HepG2 (cell line): Measurements from ENCODE around the gene TEDC1. TPM values are rescaled to one million over a fixed set of nuclear protein-coding genes. Genes with fewer than 3 reads are reported as not detected.

Experiments used
- FIP1L1 ChIP-seq: fragments of 200-400 bp; formaldehyde crosslinking; IDR thresholded peaks from 2 replicates; pipeline ENCODE4 v1.6.1; 2018; ENCODE audit warnings: low read depth, mild to moderate bottlenecking, low read length, moderate library complexity, borderline replicate concordance; ENCODE audit not compliant: insufficient read depth
- HIVEP1 ChIP-seq: sonication (generic); formaldehyde crosslinking; IDR thresholded peaks from 2 replicates; pipeline ENCODE4 v1.4.0; 2020; ENCODE audit warnings: mild to moderate bottlenecking, missing genetic modification reagents
- HOXA5 ChIP-seq: sonication (generic); formaldehyde crosslinking; IDR thresholded peaks from 2 replicates; pipeline ENCODE4 v1.4.0; 2020; ENCODE audit warnings: missing genetic modification reagents
- MEIS2 ChIP-seq: sonication (generic); formaldehyde crosslinking; IDR thresholded peaks from 2 replicates; pipeline ENCODE4 v1.9.0; 2021; ENCODE audit warnings: mild to moderate bottlenecking, missing genetic modification reagents
- MTA1 ChIP-seq: sonication (generic); formaldehyde crosslinking; IDR thresholded peaks from 2 replicates; pipeline ENCODE4 v1.4.0; 2020; ENCODE audit warnings: missing genetic modification reagents, mild to moderate bottlenecking, borderline replicate concordance
- RAD51 ChIP-seq: fragments of 450-650 bp; IDR thresholded peaks from 2 replicates; pipeline ENCODE4 v1.6.1; 2016; ENCODE audit warnings: borderline replicate concordance
- SMAD9 ChIP-seq: sonication (generic); formaldehyde crosslinking; IDR thresholded peaks from 2 replicates; pipeline ENCODE4 v1.5.1; 2020; ENCODE audit warnings: mild to moderate bottlenecking, missing genetic modification reagents
- SRF ChIP-seq: IDR thresholded peaks from 2 replicates; pipeline ENCODE4 v1.6.1; 2011; ENCODE audit warnings: mild to moderate bottlenecking, low read depth, low read length, moderate library complexity
- SYNCRIP ChIP-seq: fragments of 200-400 bp; formaldehyde crosslinking; IDR thresholded peaks from 2 replicates; pipeline ENCODE4 v1.6.1; 2018; ENCODE audit warnings: mild to moderate bottlenecking, low read depth, low read length; ENCODE audit not compliant: insufficient read depth
- ZBTB46 ChIP-seq: sonication (generic); formaldehyde crosslinking; IDR thresholded peaks from 2 replicates; pipeline ENCODE4 v1.4.0; 2020; ENCODE audit warnings: mild to moderate bottlenecking, missing genetic modification reagents, borderline replicate concordance
- ZKSCAN1 ChIP-seq: fragments of 150-350 bp; IDR thresholded peaks from 2 replicates; pipeline ENCODE4 v1.6.1; 2014; ENCODE audit warnings: low read length
- ZNF136 ChIP-seq: sonication (generic); formaldehyde crosslinking; IDR thresholded peaks from 2 replicates; pipeline ENCODE4 v1.8.1; 2022; ENCODE audit warnings: low read depth, mild to moderate bottlenecking, moderate library complexity, missing genetic modification reagents
- ZNF232 ChIP-seq: sonication (generic); formaldehyde crosslinking; IDR thresholded peaks from 2 replicates; pipeline ENCODE4 v1.4.0; 2020; ENCODE audit warnings: missing genetic modification reagents, borderline replicate concordance
- ZNF280D ChIP-seq: sonication (generic); formaldehyde crosslinking; IDR thresholded peaks from 2 replicates; pipeline ENCODE4 v1.5.1; 2020; ENCODE audit warnings: mild to moderate bottlenecking, missing genetic modification reagents
- ZNF30 ChIP-seq: sonication (generic); formaldehyde crosslinking; IDR thresholded peaks from 2 replicates; pipeline ENCODE4 v1.5.0; 2020; ENCODE audit warnings: mild to moderate bottlenecking, missing genetic modification reagents
- ZNF674 ChIP-seq: sonication (generic); formaldehyde crosslinking; IDR thresholded peaks from 2 replicates; pipeline ENCODE4 v1.5.0; 2020; ENCODE audit warnings: low read depth, mild to moderate bottlenecking, missing genetic modification reagents
- ZNF782 ChIP-seq: sonication (generic); formaldehyde crosslinking; IDR thresholded peaks from 2 replicates; pipeline ENCODE4 v1.4.0; 2020; ENCODE audit warnings: missing genetic modification reagents, mild to moderate bottlenecking, borderline replicate concordance
- ZNF839 ChIP-seq: sonication (generic); formaldehyde crosslinking; IDR thresholded peaks from 2 replicates; pipeline ENCODE4 v1.4.0; 2020; ENCODE audit warnings: missing genetic modification reagents, mild to moderate bottlenecking, borderline replicate concordance
- polyA plus RNA-seq, 8 experiments: library from polyadenylated mRNA; depleted of rRNA in 3 of 8; stranded (reverse) in 7 of 8; unstranded in 1 of 8; fragments of >200 nt; fragmentation: Illumina TruSeq in 4 of 8; extraction: Trizol in 4 of 8; gene quantifications; 2 replicates each; pipeline versions ENCODE4 v1.2.1 to v1.2.3, GENCODE V29; 2011 to 2016; ENCODE audit warnings: low read depth in 4 of 8, missing spikeins in 1 of 8, mixed read lengths in 1 of 8; ENCODE audit not compliant: insufficient read depth in 1 of 8
- total RNA-seq, 5 experiments: library from RNA; depleted of rRNA; stranded (reverse); fragments of >200 nt; fragmentation: Illumina TruSeq; extraction: Trizol; gene quantifications; 2 replicates each; pipeline ENCODE4 v1.2.3, GENCODE V29; 2016; ENCODE audit warnings: low read depth in 1 of 5
- TF ChIP-seq, protein P1 (sequence below): sonication (generic); formaldehyde crosslinking; IDR thresholded peaks from 2 replicates; pipeline ENCODE4 v1.5.0; 2020; ENCODE audit warnings: missing genetic modification reagents, mild to moderate bottlenecking, borderline replicate concordance
- TF ChIP-seq, protein P2 (sequence below): sonication (generic); formaldehyde crosslinking; IDR thresholded peaks from 2 replicates; pipeline ENCODE4 v1.5.0; 2020; ENCODE audit warnings: mild to moderate bottlenecking, missing genetic modification reagents, borderline replicate concordance

TEDC1 gene
- total and polyA plus RNA-seq, 2 of the 13 experiments (the other 11 are each of a cell fraction or from before 2014, with no cell fraction given), result 5.7 to 27.4 TPM

GRCh38 chr14:105490267-105490571 is 827 bp upstream of the TEDC1 start (continued):
- TF ChIP-seq ZNF280D (CRISPR knock-in tag) (no peak), ZNF839 (CRISPR knock-in tag) (no peak), ZNF30 (CRISPR knock-in tag) (no peak), ZNF136 (CRISPR knock-in tag) (no peak), FIP1L1 (peak; percentile 3; the same call in 1 of the 2 replicates), HIVEP1 (no peak), SMAD9 (CRISPR knock-in tag) (no peak), ZNF782 (CRISPR knock-in tag) (no peak), MEIS2 (CRISPR knock-in tag) (no peak), HOXA5 (CRISPR knock-in tag) (no peak), ZKSCAN1 (no peak), RAD51 (no peak), MTA1 (CRISPR knock-in tag) (0 out of 2 replicates have a peak, but pooled peaks have one; percentile 10), ZBTB46 (CRISPR knock-in tag) (peak; percentile 76; the same call in 1 of the 2 replicates), SYNCRIP (no peak), SRF (no peak), ZNF674 (no peak), ZNF232 (CRISPR knock-in tag) (no peak)
- TF ChIP-seq, protein P1, sequence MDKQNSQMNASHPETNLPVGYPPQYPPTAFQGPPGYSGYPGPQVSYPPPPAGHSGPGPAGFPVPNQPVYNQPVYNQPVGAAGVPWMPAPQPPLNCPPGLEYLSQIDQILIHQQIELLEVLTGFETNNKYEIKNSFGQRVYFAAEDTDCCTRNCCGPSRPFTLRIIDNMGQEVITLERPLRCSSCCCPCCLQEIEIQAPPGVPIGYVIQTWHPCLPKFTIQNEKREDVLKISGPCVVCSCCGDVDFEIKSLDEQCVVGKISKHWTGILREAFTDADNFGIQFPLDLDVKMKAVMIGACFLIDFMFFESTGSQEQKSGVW (CRISPR knock-in tag), result no peak
- TF ChIP-seq, protein P2, sequence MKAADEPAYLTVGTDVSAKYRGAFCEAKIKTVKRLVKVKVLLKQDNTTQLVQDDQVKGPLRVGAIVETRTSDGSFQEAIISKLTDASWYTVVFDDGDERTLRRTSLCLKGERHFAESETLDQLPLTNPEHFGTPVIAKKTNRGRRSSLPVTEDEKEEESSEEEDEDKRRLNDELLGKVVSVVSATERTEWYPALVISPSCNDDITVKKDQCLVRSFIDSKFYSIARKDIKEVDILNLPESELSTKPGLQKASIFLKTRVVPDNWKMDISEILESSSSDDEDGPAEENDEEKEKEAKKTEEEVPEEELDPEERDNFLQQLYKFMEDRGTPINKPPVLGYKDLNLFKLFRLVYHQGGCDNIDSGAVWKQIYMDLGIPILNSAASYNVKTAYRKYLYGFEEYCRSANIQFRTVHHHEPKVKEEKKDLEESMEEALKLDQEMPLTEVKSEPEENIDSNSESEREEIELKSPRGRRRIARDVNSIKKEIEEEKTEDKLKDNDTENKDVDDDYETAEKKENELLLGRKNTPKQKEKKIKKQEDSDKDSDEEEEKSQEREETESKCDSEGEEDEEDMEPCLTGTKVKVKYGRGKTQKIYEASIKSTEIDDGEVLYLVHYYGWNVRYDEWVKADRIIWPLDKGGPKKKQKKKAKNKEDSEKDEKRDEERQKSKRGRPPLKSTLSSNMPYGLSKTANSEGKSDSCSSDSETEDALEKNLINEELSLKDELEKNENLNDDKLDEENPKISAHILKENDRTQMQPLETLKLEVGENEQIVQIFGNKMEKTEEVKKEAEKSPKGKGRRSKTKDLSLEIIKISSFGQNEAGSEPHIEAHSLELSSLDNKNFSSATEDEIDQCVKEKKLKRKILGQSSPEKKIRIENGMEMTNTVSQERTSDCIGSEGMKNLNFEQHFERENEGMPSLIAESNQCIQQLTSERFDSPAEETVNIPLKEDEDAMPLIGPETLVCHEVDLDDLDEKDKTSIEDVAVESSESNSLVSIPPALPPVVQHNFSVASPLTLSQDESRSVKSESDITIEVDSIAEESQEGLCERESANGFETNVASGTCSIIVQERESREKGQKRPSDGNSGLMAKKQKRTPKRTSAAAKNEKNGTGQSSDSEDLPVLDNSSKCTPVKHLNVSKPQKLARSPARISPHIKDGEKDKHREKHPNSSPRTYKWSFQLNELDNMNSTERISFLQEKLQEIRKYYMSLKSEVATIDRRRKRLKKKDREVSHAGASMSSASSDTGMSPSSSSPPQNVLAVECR (CRISPR knock-in tag), result no peak
